Activated CD4-positive, alpha-beta T cell treated with anti-CD3 and anti-CD28 coated beads, Interleukin-2, amount 10 ng/mL, durations not matched to agents 7 days and 5 days (primary cell): ENCODE measurements around the gene TBC1D24. TPM values are rescaled to one million over a fixed set of nuclear protein-coding genes. Genes with fewer than 3 reads are reported as not detected.
"Not testable (repeated sequence)": the region's sequence is repeated elsewhere in the genome, so short reads cannot be mapped to it uniquely, and the experiment has no call there.

Experiments used
- CTCF ChIA-PET: fragments of 350-600 bp; sonication (Branson Sonifier 250); formaldehyde crosslinking; loops from one replicate; lab custom pipeline; 2021; ENCODE audit warnings: antibody characterized with exemption; lab: Charles Lee
- POLR2A ChIA-PET: fragments of 350-600 bp; sonication (Branson Sonifier 250); formaldehyde crosslinking; loops from one replicate; lab custom pipeline; 2021; ENCODE audit warnings: antibody characterized with exemption; lab: Charles Lee
- DNase-seq: peaks from one replicate; pipeline ENCODE4 v3.0.0-alpha.2; 2020
- H3K27ac Mint-ChIP-seq: one replicate; pipeline ENCODE4 v1.8.0; 2021; ENCODE audit warnings: mild to moderate bottlenecking, moderate library complexity, mixed read lengths
- H3K27me3 Mint-ChIP-seq: one replicate; pipeline ENCODE4 v1.8.0; 2021; ENCODE audit warnings: mixed read lengths
- H3K36me3 Mint-ChIP-seq: one replicate; pipeline ENCODE4 v1.8.0; 2021; ENCODE audit warnings: low read depth, mixed read lengths
- H3K4me1 Mint-ChIP-seq: one replicate; pipeline ENCODE4 v1.8.0; 2021; ENCODE audit warnings: mixed read lengths
- H3K4me3 Mint-ChIP-seq: one replicate; pipeline ENCODE4 v1.8.0; 2021; ENCODE audit warnings: mild to moderate bottlenecking, moderate library complexity, mixed read lengths
- H3K9me3 Mint-ChIP-seq: one replicate; pipeline ENCODE4 v1.8.0; 2021; ENCODE audit warnings: mixed read lengths
- total RNA-seq, 2 experiments: library from RNA; stranded (reverse); gene quantifications; one replicate each; pipeline ENCODE4 v1.2.3, GENCODE V29; 2021

The TBC1D24 gene
- total RNA-seq, 2 experiments from 2014 or later = 8.1 TPM

- H3K36me3 Mint-ChIP-seq = peaks cover 63% of the 10 kb centered on the region
- H3K9me3 Mint-ChIP-seq = no peaks in the 10 kb centered on the region
- ChIA-PET CTCF (no interaction called here), POLR2A (no interaction called here)
- DNase-seq = no peak
- H3K4me3 Mint-ChIP-seq = no peak overlapping the region
- peaks cover 26% of the 10 kb centered on the region for H3K4me1 Mint-ChIP-seq
- H3K27me3 Mint-ChIP-seq = no peaks in the 10 kb centered on the region
- no peak overlapping the region for H3K27ac Mint-ChIP-seq
Observed at GRCh38 chr16:2436110-2436509, 38.8 kb upstream of the TBC1D24 start.

DNA sequence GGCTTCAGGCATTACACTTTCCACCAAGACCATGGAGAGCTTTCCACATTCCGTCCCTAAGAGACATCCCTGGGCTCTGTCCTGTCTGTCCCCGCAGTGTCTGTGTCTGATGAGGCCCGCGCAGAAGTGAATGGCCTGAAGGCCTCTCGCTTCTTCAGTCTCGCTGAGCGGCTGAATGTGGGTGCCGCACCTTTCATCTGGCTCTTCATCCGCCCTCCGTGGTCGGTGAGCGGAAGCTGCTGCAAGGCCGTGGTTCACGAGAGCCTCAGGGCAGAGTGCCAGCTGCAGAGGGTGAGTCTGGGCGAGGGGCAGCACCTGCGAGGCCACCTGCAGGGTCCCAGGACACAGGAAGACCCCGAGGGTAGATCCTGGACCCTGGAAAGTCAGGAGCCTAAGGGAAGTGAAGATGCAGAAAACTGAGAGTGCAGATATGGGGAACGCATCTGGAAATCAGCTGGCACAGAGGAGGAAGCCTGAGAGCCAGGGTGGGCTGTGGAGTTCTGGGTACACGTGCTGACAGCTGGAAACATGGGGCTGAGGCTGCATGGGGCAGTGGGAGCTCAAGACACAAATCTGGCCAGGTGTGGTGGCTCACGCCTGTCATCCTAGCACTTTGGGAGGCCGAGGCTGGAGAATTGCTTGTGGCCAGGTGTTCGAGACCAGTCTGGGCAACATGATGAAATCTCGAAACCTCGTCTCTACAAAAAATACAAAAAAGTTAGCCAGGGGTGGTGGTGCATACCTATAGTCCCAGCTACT is 37.7 kb upstream of the TBC1D24 start:
- H3K27me3 Mint-ChIP-seq = no peaks in the 10 kb centered on the region
- peaks cover 64% of the 10 kb centered on the region for H3K36me3 Mint-ChIP-seq
- CTCF ChIA-PET = no interaction called here
- POLR2A ChIA-PET = interaction anchor here (0.6 kb wide), 1 partner anchor 83 kb away, joined by 3 read pairs; the partner anchor contains the start of gene AMDHD2
- H3K27ac Mint-ChIP-seq = peak overlapping the region; percentile 36
- H3K4me3 Mint-ChIP-seq = no peak overlapping the region
- H3K4me1 Mint-ChIP-seq = peaks cover 24% of the 10 kb centered on the region
- H3K9me3 Mint-ChIP-seq = no peaks in the 10 kb centered on the region
- no peak for DNase-seq

GRCh38 chr16:2438121-2438520 is 36.8 kb upstream of the TBC1D24 start:
- H3K4me1 Mint-ChIP-seq = peaks cover 18% of the 10 kb centered on the region
- peaks cover 58% of the 10 kb centered on the region for H3K36me3 Mint-ChIP-seq
- H3K27me3 Mint-ChIP-seq = no peaks in the 10 kb centered on the region
- POLR2A ChIA-PET = no interaction called here
- no peak overlapping the region for H3K4me3 Mint-ChIP-seq
- H3K9me3 Mint-ChIP-seq = no peaks in the 10 kb centered on the region
- peak overlapping the region; percentile 9 for H3K27ac Mint-ChIP-seq
- CTCF ChIA-PET = no interaction called here
- no peak for DNase-seq

DNA sequence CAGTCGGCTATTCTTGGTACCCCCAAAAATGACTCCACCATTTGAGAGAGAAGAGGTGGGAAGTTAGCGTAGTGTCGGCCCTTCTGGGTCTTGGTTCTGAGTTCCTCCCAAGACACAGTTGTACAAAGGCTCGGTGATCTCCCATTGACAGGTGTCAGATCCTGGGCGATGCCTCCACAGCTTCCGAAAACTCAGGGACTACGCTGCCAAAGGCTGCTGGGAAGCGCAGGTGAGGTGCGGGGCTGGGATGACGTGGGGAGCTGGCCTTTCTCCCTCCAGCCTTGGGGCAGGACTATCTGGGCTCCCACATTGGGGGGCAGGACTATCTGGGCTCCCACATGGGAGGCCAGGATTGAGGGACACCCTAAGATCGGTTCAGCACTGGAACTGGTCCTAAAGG is 35.3 kb upstream of the TBC1D24 start:
- H3K4me1 Mint-ChIP-seq = peaks cover 13% of the 10 kb centered on the region
- CTCF ChIA-PET = interaction anchor here (0.9 to 1.7 kb wide), 5 partner anchors 10 to 62 kb away, joined by 3 to 6 read pairs (median 3); partner anchors contain the start of genes TBC1D24 and TEDC2
- H3K27ac Mint-ChIP-seq = peak overlapping the region; percentile 64
- no peak for DNase-seq
- POLR2A ChIA-PET = no interaction called here
- no peak overlapping the region for H3K4me3 Mint-ChIP-seq
- no peaks in the 10 kb centered on the region for H3K27me3 Mint-ChIP-seq
- H3K9me3 Mint-ChIP-seq = no peaks in the 10 kb centered on the region
- H3K36me3 Mint-ChIP-seq = peaks cover 58% of the 10 kb centered on the region

GRCh38 chr16:2441143-2441804 is 33.7 kb upstream of the TBC1D24 start:
- H3K4me3 Mint-ChIP-seq, H3K27me3 Mint-ChIP-seq, DNase-seq, H3K27ac Mint-ChIP-seq, H3K9me3 Mint-ChIP-seq: not testable (repeated sequence)
- POLR2A ChIA-PET = interaction anchor here (0.6 kb wide), 1 partner anchor 194 kb away, joined by 4 read pairs; no protein-coding TSS in a partner anchor
- H3K36me3 Mint-ChIP-seq = peaks cover 62% of the 10 kb centered on the region
- CTCF ChIA-PET = interaction anchor here (1.2 to 1.5 kb wide), 3 partner anchors 8 to 33 kb away, joined by 3 to 9 read pairs (median 6); partner anchors contain the start of genes CCNF and TBC1D24
- H3K4me1 Mint-ChIP-seq = peaks cover 13% of the 10 kb centered on the region

DNA sequence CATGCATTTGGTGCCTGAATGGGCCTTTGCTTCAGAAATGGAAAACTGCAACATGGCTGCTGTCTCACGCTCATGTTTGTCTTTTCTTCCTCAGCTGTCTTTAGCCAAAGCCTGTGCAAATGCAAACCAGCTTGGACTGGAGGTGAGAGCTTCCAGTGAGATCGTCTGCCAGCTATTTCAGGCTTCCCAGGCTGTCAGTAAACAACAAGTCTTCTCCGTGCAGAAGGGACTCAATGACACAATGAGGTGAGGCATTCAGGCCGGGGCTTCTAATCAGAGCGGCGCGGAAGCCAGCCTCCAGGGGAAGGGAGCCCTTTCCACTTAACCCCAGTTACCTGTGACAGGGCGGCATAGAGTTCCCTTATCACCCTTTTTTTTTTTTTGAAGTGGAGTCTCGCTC is 31.4 kb upstream of the TBC1D24 start:
- DNase-seq = no peak
- H3K4me3 Mint-ChIP-seq = no peak overlapping the region
- CTCF ChIA-PET = interaction anchor here (1.2 kb wide), 1 partner anchor 13 kb away, joined by 3 read pairs; no protein-coding TSS in a partner anchor
- peaks cover 61% of the 10 kb centered on the region for H3K36me3 Mint-ChIP-seq
- no peaks in the 10 kb centered on the region for H3K9me3 Mint-ChIP-seq
- POLR2A ChIA-PET = no interaction called here
- H3K27me3 Mint-ChIP-seq = no peaks in the 10 kb centered on the region
- H3K4me1 Mint-ChIP-seq = peaks cover 13% of the 10 kb centered on the region
- peak overlapping the region; percentile 50 for H3K27ac Mint-ChIP-seq

GRCh38 chr16:2447920-2448583 is 26.9 kb upstream of the TBC1D24 start:
- H3K27me3 Mint-ChIP-seq = no peaks in the 10 kb centered on the region
- no peak overlapping the region for H3K27ac Mint-ChIP-seq
- no peaks in the 10 kb centered on the region for H3K9me3 Mint-ChIP-seq
- no peak overlapping the region for H3K4me3 Mint-ChIP-seq
- ChIA-PET CTCF (no interaction called here), POLR2A (interaction anchor here (0.5 kb wide), 1 partner anchor 19 kb away, joined by 8 read pairs; the partner anchor contains the start of gene CCNF)
- no peaks in the 10 kb centered on the region for H3K4me1 Mint-ChIP-seq
- peaks cover 67% of the 10 kb centered on the region for H3K36me3 Mint-ChIP-seq
- no peak for DNase-seq

- no peak for DNase-seq
- ChIA-PET CTCF (interaction anchor here (1.3 kb wide), 1 partner anchor 9 kb away, joined by 3 read pairs; no protein-coding TSS in a partner anchor), POLR2A (no interaction called here)
- Mint-ChIP-seq H3K36me3 (peaks cover 69% of the 10 kb centered on the region), H3K27me3 (no peaks in the 10 kb centered on the region), H3K4me3 (no peak overlapping the region), H3K9me3 (no peaks in the 10 kb centered on the region), H3K27ac (no peak overlapping the region), H3K4me1 (no peaks in the 10 kb centered on the region)
Observed at GRCh38 chr16:2449118-2449517, 25.8 kb upstream of the TBC1D24 start.

GRCh38 chr16:2450535-2450934 is 24.4 kb upstream of the TBC1D24 start:
- ChIA-PET CTCF (interaction anchor here (0.7 kb wide), 1 partner anchor 10 kb away, joined by 3 read pairs; no protein-coding TSS in a partner anchor), POLR2A (no interaction called here)
- Mint-ChIP-seq H3K27me3 (no peaks in the 10 kb centered on the region), H3K36me3 (peaks cover 65% of the 10 kb centered on the region), H3K9me3 (no peaks in the 10 kb centered on the region), H3K4me1 (no peaks in the 10 kb centered on the region), H3K4me3 (no peak overlapping the region), H3K27ac (no peak overlapping the region)
- DNase-seq = no peak

DNA sequence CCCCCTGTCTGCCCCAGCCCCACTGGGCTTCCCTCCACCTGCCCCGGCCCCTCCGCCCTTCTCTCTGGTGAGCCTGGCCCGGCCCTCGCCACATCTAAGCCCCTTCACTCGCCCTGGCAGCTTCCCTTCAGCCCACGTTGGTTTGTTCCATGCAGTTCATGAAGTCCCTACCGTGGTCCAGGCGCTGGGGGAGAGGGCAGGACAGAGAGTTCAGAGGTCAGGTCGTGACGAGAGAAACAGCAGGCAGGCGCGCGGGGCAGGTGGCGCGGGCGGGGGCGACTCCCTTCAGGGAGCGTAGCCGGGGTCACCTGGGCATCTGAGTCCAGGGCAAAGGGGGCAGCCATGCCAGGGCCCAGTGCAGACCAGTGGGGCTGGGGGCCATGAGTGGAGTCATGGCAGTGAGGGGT is 23.9 kb upstream of the TBC1D24 start:
- Mint-ChIP-seq H3K27me3 (no peaks in the 10 kb centered on the region), H3K27ac (peak overlapping the region; percentile 69), H3K4me1 (no peaks in the 10 kb centered on the region), H3K36me3 (peaks cover 62% of the 10 kb centered on the region), H3K4me3 (no peak overlapping the region), H3K9me3 (no peaks in the 10 kb centered on the region)
- ChIA-PET CTCF (interaction anchor here (0.7 kb wide), 1 partner anchor 11 kb away, joined by 3 read pairs; no protein-coding TSS in a partner anchor), POLR2A (no interaction called here)
- no peak for DNase-seq

- H3K4me1 Mint-ChIP-seq = no peaks in the 10 kb centered on the region
- POLR2A ChIA-PET = no interaction called here
- no peaks in the 10 kb centered on the region for H3K9me3 Mint-ChIP-seq
- CTCF ChIA-PET = no interaction called here
- H3K27ac Mint-ChIP-seq = no peak overlapping the region
- DNase-seq = no peak
- H3K4me3 Mint-ChIP-seq = no peak overlapping the region
- H3K36me3 Mint-ChIP-seq = peaks cover 60% of the 10 kb centered on the region
- no peaks in the 10 kb centered on the region for H3K27me3 Mint-ChIP-seq
Observed at GRCh38 chr16:2451851-2452320, 23.0 kb upstream of the TBC1D24 start.

DNA sequence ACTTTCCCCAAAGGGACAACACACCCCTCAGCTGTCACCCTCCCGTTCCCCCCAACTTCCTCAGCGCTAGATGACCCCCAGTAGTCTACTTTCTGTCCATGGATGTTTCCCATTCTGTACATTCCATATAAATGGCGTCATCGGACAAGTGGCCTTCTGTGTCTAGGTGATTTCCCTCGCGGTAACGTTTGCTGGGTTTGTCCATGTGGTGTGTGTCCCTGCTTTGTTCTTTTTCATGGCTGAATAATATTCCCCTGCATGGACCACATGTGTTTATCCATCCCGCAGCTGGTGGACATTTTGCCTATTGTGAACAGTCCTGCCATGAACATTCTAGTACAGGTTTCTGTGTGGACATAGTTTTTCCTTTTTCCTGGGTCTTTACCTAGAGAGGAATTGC is 22.3 kb upstream of the TBC1D24 start:
- no peaks in the 10 kb centered on the region for H3K9me3 Mint-ChIP-seq
- DNase-seq = no peak
- no peaks in the 10 kb centered on the region for H3K27me3 Mint-ChIP-seq
- POLR2A ChIA-PET = no interaction called here
- peaks cover 65% of the 10 kb centered on the region for H3K36me3 Mint-ChIP-seq
- CTCF ChIA-PET = interaction anchor here (0.8 kb wide), 1 partner anchor 14 kb away, joined by 3 read pairs; no protein-coding TSS in a partner anchor
- H3K4me1 Mint-ChIP-seq = peaks cover under 1% of the 10 kb centered on the region
- no peak overlapping the region for H3K27ac Mint-ChIP-seq
- no peak overlapping the region for H3K4me3 Mint-ChIP-seq
